Small intestine (tissue), 7 donors: ENCODE results near the gene PDGFC. TPM values are rescaled to one million over a fixed set of nuclear protein-coding genes. Genes with fewer than 3 reads are reported as not detected.

Source experiments
- DNase-seq, 2 donors: peaks; one replicate each; pipeline versions ENCODE4 v3.0.0 to v3.0.0-alpha.2; 2013
- FAIRE-seq: peaks from 2 replicates; lab custom pipeline; 2012; peaks lifted over from hg19 to GRCh38; lab: Jason Lieb, UNC
- H3K27ac ChIP-seq, 3 donors: one replicate each; pipeline ENCODE4 v1.5.1; 2013; ENCODE audit warnings: low read length in 2 of 3, mild to moderate bottlenecking in 2 of 3, control low read depth in 1 of 3, inconsistent platforms in 1 of 3, low read depth in 1 of 3, moderate library complexity in 1 of 3
- H3K27me3 ChIP-seq, 3 donors: one replicate each; pipeline ENCODE4 v1.6.1; 2013; ENCODE audit warnings: low read length in 3 of 3, inconsistent platforms in 1 of 3; ENCODE audit not compliant: control insufficient read depth in 3 of 3, insufficient read depth in 3 of 3
- H3K36me3 ChIP-seq, 3 donors: one replicate each; pipeline ENCODE4 v1.6.1; 2013; ENCODE audit warnings: low read length in 3 of 3, inconsistent platforms in 1 of 3, low read depth in 1 of 3, mild to moderate bottlenecking in 1 of 3, moderate library complexity in 1 of 3; ENCODE audit not compliant: control insufficient read depth in 3 of 3, insufficient read depth in 2 of 3
- H3K4me1 ChIP-seq, 3 donors: one replicate each; pipeline ENCODE4 v1.6.1; 2013; ENCODE audit warnings: low read length in 2 of 3, inconsistent platforms in 1 of 3, low read depth in 1 of 3, mild to moderate bottlenecking in 1 of 3, moderate library complexity in 1 of 3; ENCODE audit not compliant: control insufficient read depth in 3 of 3, insufficient read depth in 2 of 3
- H3K4me3 ChIP-seq, 3 donors: one replicate each; pipeline ENCODE4 v1.5.1; 2013; ENCODE audit warnings: low read length in 3 of 3, control low read depth in 1 of 3, inconsistent platforms in 1 of 3, low read depth in 1 of 3, mild to moderate bottlenecking in 1 of 3, moderate library complexity in 1 of 3
- H3K9me3 ChIP-seq, 2 donors: one replicate each; pipeline ENCODE4 v1.6.1; 2013; ENCODE audit warnings: low read depth in 1 of 2, low read length in 1 of 2; ENCODE audit not compliant: control insufficient read depth in 2 of 2, insufficient read depth in 1 of 2
- WGBS, 3 donors: extraction: QIAGEN DNeasy Blood & Tissue Kit; methylation state at CpG; one replicate each; pipeline ENCODE4 v1.1.7; 2013; 5-methylcytosine and 5-hydroxymethylcytosine counted together
- polyA plus RNA-seq, 4 donors: library from polyadenylated mRNA; stranded (reverse) in 3 of 4; unstranded in 1 of 4; fragments of 200-250 nt in 3 of 4; fragments of 120-200 nt in 1 of 4; gene quantifications; one replicate each; pipeline versions ENCODE4 v1.2.1 to v1.2.3, GENCODE V29; 2013
- donor health status: healthy with polysubstance abuse.
- donor health status: control.
- donor health status: control.
- donor health status: Bipolar disorder and iron deficiency.
- donor health status: healthy.

PDGFC gene
- polyA plus RNA-seq, 4 donors, result 2.4 to 22.2 (median 3.2) TPM

DNA sequence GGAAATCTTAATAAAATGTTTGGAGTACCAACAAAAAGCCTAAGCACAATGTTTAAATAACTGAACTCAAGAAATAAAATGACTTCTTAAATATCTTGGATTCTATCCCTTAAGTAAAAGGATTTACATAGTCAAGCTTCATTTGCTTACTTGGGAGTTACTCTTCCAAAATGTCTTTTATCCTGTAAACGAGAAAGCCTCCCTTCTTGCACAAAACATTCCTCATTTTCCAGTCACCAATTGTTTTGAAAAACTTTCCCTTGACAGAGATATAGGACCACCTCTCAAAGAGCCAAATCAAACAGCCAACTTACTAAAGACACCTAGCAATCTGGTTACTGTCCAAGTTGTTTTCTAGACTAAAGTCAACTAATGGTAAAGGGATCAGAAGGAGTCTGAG lies 18.6 kb downstream of the PDGFC start:
- no peak for DNase-seq
- Histone ChIP-seq H3K27ac (no peak overlapping the region), H3K36me3 (no peaks in the 10 kb centered on the region), H3K27me3 (no peaks in the 10 kb centered on the region), H3K4me1 (no peaks in the 10 kb centered on the region), H3K4me3 (no peak overlapping the region), H3K9me3 (no peaks in the 10 kb centered on the region)
- 59 to 67% (median 66%) methylated on average over 1 of the region's 1 CpG for WGBS, 3 donors
- no peak for FAIRE-seq

GRCh38 chr4:156952078-156952759 lies 19.4 kb downstream of the PDGFC start:
- no peak for FAIRE-seq
- no peaks in the 10 kb centered on the region for H3K27me3 ChIP-seq
- no peak overlapping the region for H3K27ac ChIP-seq
- 66 to 74% (median 66%) methylated on average over 3 of the region's 3 CpGs for WGBS, 3 donors
- H3K4me3 ChIP-seq, result no peak overlapping the region
- no peaks in the 10 kb centered on the region for H3K4me1 ChIP-seq
- DNase-seq, result no peak
- no peaks in the 10 kb centered on the region for H3K36me3 ChIP-seq
- no peaks in the 10 kb centered on the region for H3K9me3 ChIP-seq

DNA sequence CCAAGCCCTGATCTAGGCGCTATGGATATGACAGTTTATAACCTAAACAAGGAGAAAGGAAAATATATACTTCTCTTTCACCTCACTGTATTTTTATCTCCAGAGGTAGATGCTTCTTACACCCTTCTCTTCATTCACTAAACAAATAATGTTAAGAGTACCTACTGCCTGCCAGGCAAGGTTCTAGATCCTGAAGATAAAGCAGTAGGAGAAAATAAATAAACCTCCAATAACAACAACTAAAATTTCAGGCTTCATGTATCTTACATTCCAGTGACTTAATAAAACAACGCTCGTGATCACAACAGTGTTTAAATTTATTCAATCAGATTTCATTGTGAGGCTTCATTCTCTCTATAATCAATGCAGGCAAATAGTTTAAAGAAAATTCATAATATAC lies 20.7 kb downstream of the PDGFC start:
- no peaks in the 10 kb centered on the region for H3K27me3 ChIP-seq
- WGBS, 3 donors, result 88 to 93% (median 92%) methylated on average over 3 of the region's 3 CpGs
- DNase-seq (no peak), FAIRE-seq (no peak)
- H3K36me3 ChIP-seq, result no peaks in the 10 kb centered on the region
- H3K27ac ChIP-seq, result no peak overlapping the region
- no peaks in the 10 kb centered on the region for H3K9me3 ChIP-seq
- H3K4me1 ChIP-seq, result no peaks in the 10 kb centered on the region
- H3K4me3 ChIP-seq, result no peak overlapping the region

- FAIRE-seq (no peak), DNase-seq (no peak)
- H3K4me1 ChIP-seq, result no peaks in the 10 kb centered on the region
- 81 to 89% (median 85%) methylated on average over 5 of the region's 5 CpGs for WGBS, 3 donors
- H3K27ac ChIP-seq, result no peak overlapping the region
- H3K27me3 ChIP-seq, result no peaks in the 10 kb centered on the region
- no peaks in the 10 kb centered on the region for H3K36me3 ChIP-seq
- no peak overlapping the region for H3K4me3 ChIP-seq
- no peaks in the 10 kb centered on the region for H3K9me3 ChIP-seq
These were observed 21.5 kb downstream of the PDGFC start for GRCh38 chr4:156950090-156950489.

DNA sequence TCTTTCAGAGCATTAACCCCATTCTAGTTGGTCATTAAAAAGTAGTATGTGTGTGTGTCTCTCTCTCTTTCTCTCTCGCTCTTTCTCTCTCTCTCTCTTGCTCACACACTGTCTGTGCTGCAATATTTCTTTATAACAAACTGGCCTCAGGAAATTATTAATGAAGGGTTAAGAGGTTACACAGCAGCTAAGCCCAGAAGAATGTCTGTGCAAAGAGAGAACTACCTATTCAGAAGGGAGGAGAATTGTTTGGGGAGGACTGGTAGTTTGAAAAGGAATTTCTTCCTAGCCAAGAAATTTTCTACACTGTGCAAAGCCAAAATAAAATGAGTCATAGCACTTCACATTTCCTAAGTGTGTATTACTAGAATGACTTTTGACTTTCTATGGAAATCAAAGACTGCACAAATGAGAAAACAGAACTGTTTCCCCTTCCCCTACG lies 22.2 kb downstream of the PDGFC start:
- DNase-seq (no peak), FAIRE-seq (no peak)
- Histone ChIP-seq H3K9me3 (no peaks in the 10 kb centered on the region), H3K4me3 (no peak overlapping the region), H3K27ac (no peak overlapping the region), H3K27me3 (no peaks in the 10 kb centered on the region), H3K36me3 (no peaks in the 10 kb centered on the region), H3K4me1 (no peaks in the 10 kb centered on the region)
- 54 to 71% (median 69%) methylated on average over 2 of the region's 2 CpGs for WGBS, 3 donors

GRCh38 chr4:156948738-156949137 lies 22.9 kb downstream of the PDGFC start:
- Histone ChIP-seq H3K36me3 (no peaks in the 10 kb centered on the region), H3K4me3 (no peak overlapping the region), H3K4me1 (no peaks in the 10 kb centered on the region), H3K27ac (no peak overlapping the region), H3K9me3 (no peaks in the 10 kb centered on the region), H3K27me3 (no peaks in the 10 kb centered on the region)
- 77 to 84% (median 82%) methylated on average over 3 of the region's 3 CpGs for WGBS, 3 donors
- no peak for FAIRE-seq
- no peak for DNase-seq

- Histone ChIP-seq H3K27me3 (no peaks in the 10 kb centered on the region), H3K4me1 (no peaks in the 10 kb centered on the region), H3K9me3 (no peaks in the 10 kb centered on the region), H3K27ac (no peak overlapping the region), H3K4me3 (no peak overlapping the region), H3K36me3 (no peaks in the 10 kb centered on the region)
- FAIRE-seq, result no peak
- no peak for DNase-seq
- 78 to 90% (median 88%) methylated on average over 6 of the region's 6 CpGs for WGBS, 3 donors
These were observed 23.5 kb downstream of the PDGFC start for GRCh38 chr4:156948133-156948532.

DNA sequence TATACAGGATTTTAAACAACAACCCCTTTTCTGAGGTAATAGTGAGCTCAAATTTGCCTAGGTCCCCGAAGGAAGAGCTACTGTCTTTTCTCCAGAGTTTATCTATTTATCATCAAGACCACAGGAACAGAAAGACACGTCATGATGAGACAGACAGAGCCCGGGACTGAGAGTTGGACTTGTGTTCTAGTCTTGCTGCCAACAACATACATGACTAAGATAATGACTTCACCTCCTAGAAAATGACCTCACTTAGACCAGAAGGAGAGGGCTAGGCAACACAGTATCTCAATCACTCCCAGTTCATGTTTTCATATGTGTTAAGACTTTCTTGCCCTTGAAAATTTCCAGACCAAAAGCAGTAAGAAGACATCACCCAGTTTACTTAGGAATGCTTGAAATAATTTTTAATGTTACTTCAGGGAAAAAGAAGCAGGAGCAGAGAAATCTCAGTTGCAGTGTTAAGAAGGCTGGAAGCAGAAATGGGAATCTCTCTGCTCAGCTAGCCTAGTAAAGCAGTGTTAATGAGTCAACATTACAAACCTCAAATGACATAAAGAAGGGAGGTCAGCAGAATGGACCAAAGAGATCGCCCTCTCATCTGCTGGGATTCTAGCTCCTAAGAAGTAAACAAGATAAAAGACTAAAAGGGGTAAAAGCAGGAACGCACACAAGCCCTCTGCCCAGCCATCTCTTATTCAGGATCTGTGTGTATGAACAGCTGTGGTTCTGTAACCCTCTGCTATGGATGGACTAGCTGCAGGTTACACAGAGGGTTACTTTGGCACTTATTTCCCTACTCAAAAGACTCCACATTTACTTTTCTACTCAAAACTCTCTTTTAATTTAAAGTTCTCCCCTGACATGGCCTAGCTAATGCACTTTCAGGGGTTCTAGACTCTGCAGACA lies 24.8 kb downstream of the PDGFC start:
- H3K27ac ChIP-seq, result peak overlapping the region in 1 of 3 donors; percentile 61
- 64 to 77% (median 75%) methylated on average over 5 of the region's 5 CpGs for WGBS, 3 donors
- DNase-seq (no peak), FAIRE-seq (no peak)
- no peaks in the 10 kb centered on the region for H3K4me1 ChIP-seq
- H3K9me3 ChIP-seq, result no peaks in the 10 kb centered on the region
- no peaks in the 10 kb centered on the region for H3K27me3 ChIP-seq
- H3K36me3 ChIP-seq, result no peaks in the 10 kb centered on the region
- H3K4me3 ChIP-seq, result no peak overlapping the region
